Activated CD4-positive, CD25-positive, alpha-beta regulatory T cell treated with anti-CD3 and anti-CD28 coated beads, Interleukin-2, amount 50 U/mL, for 16 hours (primary cell): ENCODE data around the gene ENDOD1.
"Not testable (repeated sequence)": the region's sequence is repeated elsewhere in the genome, so short reads cannot be mapped to it uniquely, and the experiment has no call there.

ENCODE experiments used
- DNase-seq: peaks from one replicate; pipeline ENCODE4 v3.0.0-alpha.2; 2020; ENCODE audit warnings: low read depth, low spot score

Gene ENDOD1, protein sequence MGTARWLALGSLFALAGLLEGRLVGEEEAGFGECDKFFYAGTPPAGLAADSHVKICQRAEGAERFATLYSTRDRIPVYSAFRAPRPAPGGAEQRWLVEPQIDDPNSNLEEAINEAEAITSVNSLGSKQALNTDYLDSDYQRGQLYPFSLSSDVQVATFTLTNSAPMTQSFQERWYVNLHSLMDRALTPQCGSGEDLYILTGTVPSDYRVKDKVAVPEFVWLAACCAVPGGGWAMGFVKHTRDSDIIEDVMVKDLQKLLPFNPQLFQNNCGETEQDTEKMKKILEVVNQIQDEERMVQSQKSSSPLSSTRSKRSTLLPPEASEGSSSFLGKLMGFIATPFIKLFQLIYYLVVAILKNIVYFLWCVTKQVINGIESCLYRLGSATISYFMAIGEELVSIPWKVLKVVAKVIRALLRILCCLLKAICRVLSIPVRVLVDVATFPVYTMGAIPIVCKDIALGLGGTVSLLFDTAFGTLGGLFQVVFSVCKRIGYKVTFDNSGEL

GRCh38 chr11:95089620-95090542 lies at the start of gene ENDOD1:
Gene ENDOD1 (plus strand): TSS chr11:95089846. CDS start chr11:95089928, 82 bp downstream.
- DNase-seq: peak; percentile 66

- DNase-seq: no peak
These were observed 47.4 kb upstream of the ENDOD1 start for GRCh38 chr11:95042239-95042638.

- no peak for DNase-seq
These were observed 46.7 kb upstream of the ENDOD1 start for GRCh38 chr11:95042906-95043305.

DNA sequence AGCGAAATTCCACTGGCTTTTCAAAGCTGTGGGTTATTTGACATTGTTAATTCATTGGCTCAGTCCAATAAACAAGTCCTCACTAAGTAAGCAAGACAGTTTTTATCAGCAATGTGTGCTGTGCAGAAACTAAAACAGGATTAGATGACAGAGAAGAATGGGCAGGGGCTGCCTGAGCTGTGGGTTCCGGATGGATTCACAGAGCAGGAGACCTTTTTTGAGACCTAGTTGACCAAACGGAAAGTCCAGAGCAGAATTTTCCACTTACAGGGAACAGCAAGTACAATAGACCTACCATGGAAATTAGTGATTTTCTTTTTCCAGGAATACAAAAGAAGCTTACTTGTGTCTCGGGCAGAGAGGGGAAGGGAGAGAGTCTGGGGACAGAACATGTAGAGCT lies 45.6 kb upstream of the ENDOD1 start:
- DNase-seq: no peak

DNA sequence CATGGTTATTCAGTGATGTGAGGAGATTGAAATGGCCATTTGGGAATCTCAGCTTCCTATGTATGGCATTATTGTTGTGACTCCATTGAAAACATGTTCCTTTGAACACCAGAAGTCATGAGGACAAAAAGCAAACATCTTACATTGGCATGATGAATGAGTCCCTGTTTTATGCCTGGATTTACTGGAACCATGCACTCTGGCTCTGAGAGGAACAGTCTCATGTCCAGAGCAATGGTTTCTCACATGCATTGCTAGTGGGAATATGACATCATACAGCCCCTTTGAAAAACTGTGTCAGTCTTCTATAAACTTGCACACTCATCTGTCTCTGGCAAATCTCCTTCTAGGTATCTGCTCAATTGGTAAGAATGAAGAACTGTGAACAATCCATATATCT lies 43.8 kb upstream of the ENDOD1 start:
- DNase-seq: no peak

DNA sequence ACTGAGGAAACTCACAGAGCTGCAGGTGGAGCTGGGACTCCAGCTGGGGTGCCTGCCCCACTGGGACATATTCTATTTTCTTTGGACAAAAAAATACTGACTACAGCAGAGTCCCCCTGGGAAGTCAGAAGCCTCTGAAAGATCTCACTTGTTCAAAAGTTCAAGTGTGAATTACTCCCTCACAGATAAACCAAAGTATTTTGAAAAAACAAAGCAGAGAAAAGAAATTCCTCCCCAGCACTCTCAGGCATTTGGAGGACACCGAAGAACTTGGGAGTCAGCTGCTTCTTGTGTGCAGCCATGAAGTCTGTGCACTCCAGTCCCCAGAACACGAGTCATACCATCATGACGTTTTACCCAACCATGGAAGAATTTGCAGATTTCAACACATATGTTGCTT lies 40.5 kb upstream of the ENDOD1 start, which contains the start of gene KDM4F:
Gene KDM4F, plus strand, starts transcription at position 301 of the 400 bp plus-strand sequence.
- not testable (repeated sequence) for DNase-seq

DNA sequence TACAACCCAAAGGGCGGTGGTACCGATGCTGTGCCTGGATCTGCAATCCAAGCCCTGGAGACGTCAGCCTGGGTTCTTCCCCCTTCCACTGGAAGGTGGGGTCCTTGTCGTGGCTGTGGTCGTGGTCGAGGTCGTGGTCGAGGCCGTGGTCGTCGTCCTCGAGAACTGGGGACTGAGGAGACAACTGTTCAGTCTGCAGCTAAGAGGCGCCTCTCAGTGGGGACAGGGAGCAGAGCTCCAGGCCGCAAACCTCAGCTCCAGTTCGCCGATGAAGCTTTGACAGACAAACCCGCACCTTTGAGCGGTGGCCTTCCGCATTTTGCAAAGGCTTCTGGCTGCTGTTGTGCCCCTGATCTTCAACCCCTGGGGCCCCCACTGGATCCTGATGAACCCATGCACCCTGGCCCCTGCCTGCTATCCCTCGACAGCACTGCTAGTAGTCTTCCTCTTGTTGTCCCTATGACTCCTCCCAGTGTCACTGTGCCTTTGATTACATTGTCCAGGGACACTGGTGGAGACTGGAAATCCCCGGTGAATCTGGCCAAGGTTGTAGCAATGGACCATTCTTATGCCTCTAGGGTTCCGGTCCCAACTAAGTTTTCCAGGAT lies 38.9 kb upstream of the ENDOD1 start:
- no peak for DNase-seq

DNA sequence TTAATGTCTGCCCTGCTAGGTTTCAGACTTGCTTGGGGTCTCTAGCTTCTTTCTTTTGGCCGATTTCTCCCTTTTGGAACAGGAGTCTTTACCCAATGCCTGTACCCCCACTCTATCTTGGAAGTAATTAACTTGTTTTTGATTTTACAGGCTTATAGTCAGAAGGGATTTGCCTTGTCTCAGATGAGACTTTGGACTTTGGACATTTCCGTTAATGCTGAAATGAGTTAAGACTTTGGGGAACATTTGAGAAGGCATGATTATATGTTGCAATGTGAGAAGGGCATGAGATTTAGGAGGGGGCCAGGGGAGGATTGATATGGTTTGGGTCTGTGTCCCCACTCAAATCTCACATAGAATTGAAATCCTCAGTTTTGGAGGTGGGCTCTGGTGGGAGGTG lies 35.3 kb upstream of the ENDOD1 start:
- no peak for DNase-seq

DNA sequence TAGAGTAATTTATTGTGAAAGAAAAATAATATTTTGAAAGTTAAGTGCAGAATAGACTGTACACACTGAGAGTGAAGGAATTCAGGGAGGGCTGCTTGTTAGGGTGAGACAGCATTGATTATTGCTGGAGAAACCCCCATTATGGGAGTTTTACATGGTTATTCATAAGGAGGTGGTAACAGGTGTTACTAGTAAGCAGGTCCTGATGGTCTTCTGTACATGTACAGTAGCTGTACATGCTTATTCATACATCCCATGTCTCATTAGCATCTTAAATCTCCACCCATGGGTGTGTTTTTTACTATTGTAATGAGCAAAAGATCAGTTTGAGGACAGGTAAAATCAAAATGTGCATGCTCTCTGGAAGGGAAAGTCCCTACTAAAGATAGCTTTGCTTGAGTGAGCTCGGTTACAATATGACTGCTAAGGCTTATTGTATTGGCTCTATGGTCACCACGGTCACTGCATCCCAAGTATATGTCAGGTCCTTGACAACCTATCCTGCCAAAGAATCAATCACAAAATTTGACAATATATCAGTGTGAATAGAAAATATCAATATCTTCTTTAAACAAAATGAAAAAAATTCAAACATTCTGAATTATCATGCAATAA lies 34.3 kb upstream of the ENDOD1 start:
- DNase-seq: no peak

GRCh38 chr11:95057959-95058358 lies 31.7 kb upstream of the ENDOD1 start:
- DNase-seq: no peak

DNA sequence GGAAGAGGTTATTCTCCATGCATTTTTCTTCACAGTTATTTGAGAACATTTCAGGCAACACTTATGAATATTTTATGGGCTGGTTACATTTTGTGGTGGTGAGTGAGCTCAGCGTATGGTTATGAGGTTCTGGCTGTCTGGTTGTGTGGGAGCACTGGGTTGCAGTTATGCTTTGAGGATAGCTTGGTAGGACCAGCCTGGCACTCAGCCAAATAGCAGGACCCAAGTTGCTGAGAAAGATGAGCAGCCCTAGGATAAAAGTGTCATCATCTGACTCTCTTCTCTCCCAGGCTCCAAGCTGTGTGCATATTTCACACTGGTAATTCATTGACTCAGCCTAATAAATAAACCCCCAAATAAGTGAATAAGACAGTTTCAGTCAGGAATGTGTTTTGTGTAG lies 31.0 kb upstream of the ENDOD1 start:
- no peak for DNase-seq

DNA sequence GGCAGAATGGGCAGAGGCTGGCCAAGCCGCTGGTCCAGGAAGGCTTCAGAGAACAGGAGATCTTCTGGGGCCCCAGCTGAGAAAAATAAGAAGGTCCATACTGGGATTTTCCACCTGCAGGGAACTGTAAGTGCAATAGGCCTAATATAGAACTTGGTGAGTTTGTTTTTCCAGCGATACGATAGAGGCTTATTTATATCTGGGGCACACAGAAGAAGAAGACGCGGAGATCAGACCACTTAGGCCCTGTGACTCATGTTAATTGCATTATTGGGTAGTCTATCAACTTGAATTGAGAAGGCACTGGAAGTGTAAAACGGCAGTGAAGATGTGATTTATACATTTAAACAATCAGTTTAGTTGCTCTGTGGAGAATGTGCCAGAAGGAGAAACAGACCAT lies 30.6 kb upstream of the ENDOD1 start:
- DNase-seq: no peak

DNA sequence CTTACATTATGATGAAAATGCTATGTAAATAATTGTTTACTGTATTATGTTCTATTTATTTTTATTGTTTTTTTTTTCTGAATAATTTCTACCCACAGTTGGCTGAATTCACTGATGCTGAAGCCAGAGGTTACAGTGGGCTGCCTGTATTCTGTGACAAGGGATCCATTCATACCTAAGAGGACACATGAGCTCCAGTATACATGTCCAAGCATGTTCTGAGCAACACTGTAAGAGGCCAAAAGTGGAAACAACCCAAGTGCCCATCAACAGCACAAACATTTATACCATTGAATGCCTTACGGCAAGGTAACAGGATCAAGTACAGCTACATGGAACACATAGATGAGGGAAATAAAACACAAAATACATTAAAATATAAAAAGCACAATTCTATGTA lies 24.3 kb upstream of the ENDOD1 start:
- no peak for DNase-seq

- no peak for DNase-seq
These were observed 23.0 kb upstream of the ENDOD1 start, which contains the start of gene SRSF8 for GRCh38 chr11:95066716-95067038. Gene SRSF8 (plus strand): TSS chr11:95066919. CDS start chr11:95067227, 308 bp downstream.

DNA sequence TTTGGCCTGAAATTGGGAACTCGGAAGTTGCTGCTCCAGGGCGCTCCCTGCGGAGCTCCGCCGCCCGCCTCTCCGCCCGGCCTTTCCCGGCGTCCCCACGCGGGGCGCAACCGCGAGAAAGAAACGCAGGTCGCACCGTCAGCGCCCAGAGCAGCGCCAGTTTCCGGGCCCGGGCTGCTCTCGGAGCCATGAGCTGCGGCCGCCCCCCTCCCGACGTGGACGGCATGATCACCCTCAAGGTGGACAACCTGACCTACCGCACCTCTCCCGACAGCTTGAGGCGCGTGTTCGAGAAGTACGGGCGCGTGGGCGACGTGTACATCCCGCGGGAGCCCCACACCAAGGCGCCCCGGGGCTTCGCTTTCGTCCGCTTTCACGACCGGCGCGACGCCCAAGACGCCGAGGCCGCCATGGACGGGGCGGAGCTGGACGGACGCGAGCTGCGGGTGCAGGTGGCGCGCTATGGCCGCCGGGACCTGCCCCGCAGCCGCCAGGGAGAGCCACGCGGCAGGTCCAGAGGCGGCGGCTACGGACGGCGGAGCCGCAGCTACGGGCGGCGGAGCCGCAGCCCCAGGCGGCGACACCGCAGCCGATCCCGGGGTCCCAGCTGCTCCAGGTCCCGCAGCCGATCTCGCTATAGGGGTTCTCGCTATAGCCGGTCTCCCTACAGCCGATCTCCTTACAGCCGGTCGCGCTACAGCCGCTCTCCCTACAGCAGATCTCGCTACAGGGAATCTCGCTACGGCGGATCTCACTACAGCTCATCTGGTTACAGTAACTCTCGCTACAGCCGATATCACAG lies 22.4 kb upstream of the ENDOD1 start:
- peak; percentile 50 for DNase-seq

DNA sequence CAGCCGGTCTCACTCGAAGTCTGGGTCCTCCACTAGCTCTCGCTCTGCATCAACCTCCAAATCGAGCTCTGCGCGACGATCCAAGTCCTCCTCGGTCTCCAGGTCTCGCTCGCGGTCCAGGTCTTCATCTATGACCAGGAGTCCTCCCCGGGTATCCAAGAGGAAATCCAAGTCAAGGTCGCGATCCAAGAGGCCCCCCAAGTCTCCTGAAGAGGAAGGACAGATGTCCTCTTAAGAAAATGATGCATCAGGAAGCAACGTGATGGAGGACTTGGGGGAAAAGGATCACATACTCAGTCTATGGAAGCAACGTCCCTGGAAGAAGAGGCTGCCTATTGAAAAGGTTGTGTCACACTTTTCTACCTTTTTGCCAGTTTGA lies 21.8 kb upstream of the ENDOD1 start:
- DNase-seq: no peak

DNA sequence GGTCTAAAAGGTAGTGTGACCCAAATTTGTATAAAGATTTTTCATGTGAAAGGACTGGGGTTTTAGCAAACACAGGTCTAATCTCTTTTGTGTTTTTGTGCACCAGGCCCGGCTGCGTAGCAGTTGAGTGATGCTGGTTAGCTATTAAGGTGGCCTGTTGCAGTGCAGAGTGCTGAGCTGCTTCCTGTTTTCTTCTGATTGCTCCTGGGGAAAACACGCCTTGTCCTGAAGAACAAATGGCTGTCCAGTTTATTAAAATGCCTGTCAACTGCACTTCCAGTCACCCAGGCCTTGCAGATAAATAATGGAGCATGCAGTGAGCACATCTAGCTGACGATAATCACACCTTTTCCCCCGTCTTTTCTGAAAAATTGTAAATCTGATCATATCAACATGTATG lies 21.1 kb upstream of the ENDOD1 start:
- peak; percentile 47 for DNase-seq

DNA sequence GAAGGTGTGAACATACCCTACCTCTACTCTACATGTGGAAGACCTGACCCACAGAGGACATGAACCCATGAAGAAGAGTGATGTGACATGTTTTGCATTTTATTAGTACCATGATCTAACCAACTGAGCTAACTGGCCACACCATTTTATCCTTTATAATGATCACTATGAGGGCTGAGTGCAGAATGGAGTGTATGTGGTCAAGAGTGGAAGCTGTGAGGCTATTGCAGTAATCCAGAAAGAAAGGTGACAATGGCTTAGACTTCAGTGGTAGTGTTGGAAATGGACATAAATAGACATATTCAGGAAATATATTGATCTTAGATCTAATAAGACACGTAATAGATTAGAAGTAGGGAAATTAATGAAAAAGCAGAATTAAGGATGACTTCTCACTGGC lies 19.2 kb upstream of the ENDOD1 start:
- no peak for DNase-seq

DNA sequence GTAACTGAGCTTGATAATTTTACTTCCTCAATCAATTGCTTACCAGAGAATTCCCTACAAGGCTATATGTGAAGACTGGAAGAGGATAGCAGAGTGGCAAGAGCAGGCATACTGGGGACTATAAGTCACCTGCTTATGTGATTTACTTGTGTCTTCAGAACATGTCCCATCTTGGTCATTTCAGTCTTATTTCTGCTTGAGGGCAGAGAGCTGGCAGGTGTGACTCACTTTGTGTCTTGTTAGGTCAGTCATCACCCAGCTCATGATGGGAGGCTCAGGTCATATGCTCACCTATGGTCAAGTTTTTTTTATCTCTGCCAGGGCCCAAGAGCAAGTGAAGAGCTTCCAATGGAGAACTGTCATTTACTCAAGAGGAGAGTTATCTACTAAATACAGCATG lies 16.7 kb upstream of the ENDOD1 start:
- no peak for DNase-seq

GRCh38 chr11:95074792-95075563 lies 14.7 kb upstream of the ENDOD1 start:
- no peak for DNase-seq
